Measurements from ENCODE around the gene SLMAP.

Gene SLMAP

GRCh38 chr3:57753016-57753415 is 3.1 kb upstream of the SLMAP start:
- no peak for DNase-seq (ENCODE audit: low read depth)

DNA sequence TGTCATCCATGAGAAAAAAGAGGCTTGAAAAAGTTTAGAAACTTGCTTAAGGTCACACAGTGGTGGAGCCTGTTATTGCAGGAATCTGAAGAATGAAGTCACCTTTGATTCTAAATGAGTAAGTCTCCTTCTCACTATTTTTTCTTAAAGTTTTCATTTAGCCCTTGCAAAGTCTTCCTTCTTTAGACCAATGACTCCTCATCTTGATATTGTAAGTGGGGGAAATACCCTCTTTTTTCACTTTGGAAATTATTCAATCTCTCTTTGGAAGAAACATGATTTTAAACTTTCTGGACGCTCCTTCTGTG is 787 bp upstream of the SLMAP start:
- DNase-seq (ENCODE audit: low read depth) = no peak

DNA sequence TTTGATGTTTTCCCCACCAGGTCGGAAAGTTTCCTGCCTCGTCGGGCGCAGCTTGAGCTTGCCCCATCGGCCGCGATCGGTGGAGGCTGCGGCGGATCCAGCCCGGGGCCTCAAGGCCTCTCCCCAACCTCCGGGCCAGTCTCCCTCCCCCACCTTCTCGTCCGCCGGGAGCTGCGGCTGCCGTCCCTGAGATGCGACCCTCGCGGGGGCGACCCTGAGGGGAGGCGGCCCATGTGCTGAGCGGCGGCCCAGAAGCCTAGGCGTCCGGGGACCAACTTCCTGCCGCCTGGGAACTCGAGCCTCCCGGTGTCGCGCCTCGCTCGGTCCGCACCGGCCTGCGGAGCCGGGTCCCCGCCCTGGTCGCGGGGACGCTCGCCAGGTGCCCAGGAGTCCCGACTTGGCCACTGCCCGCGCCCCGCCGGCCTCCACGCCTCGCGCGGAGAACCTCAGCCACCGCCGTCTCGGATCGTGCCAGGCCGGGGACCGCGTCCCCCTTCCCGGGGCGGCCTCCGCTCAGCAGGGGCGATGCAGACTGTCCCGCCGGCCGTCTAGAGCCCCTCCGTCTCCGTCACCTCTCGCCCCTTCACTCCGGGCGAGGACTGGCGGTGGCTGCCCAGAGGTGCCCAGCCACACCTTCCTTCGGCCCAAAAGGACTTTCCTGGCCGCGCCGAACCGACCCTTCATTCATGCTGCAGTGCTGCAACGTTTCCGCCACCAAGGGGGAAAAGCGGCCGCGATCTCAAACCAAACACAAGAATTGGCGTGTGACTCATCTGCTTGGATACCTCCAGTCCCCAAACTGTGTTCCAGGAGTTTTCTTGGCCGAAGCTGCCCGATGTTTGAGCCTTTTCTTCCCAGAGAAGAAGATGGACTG is 656 bp downstream of the SLMAP start:
- DNase-seq (ENCODE audit: low read depth) = no peak

GRCh38 chr3:57757642-57758297 is 1.7 kb downstream of the SLMAP start:
- no peak for DNase-seq (ENCODE audit: low read depth)

DNA sequence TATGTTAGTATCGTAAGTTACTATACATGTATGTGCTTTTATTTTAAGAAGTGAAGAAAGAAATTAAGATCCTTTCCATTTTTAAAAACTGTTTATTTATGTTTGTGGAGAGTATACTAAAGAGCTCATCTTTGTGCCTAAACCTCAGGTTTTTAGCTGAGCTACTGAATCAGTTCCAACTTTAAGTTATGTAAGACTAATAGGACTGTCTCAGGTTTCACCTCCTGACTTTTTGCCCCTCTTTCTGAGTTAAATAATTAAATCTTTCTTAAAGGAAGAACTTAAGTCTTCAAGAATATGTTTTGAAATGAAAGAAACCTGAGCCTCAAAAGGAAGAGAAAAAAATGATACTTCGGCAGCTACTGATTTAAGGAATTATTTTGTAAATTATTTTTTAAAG is 2.6 kb downstream of the SLMAP start:
- no peak for DNase-seq (ENCODE audit: low read depth)

GRCh38 chr3:57764794-57765193 is 8.7 kb downstream of the SLMAP start:
- no peak for DNase-seq (ENCODE audit: low read depth)

- DNase-seq (ENCODE audit: low read depth) = no peak
These were observed 12.5 kb downstream of the SLMAP start for GRCh38 chr3:57768595-57768994.

GRCh38 chr3:57770009-57770827 is 14.1 kb downstream of the SLMAP start:
- DNase-seq (ENCODE audit: low read depth) = no peak

GRCh38 chr3:57772251-57772650 is 16.1 kb downstream of the SLMAP start:
- no peak for DNase-seq (ENCODE audit: low read depth)

DNA sequence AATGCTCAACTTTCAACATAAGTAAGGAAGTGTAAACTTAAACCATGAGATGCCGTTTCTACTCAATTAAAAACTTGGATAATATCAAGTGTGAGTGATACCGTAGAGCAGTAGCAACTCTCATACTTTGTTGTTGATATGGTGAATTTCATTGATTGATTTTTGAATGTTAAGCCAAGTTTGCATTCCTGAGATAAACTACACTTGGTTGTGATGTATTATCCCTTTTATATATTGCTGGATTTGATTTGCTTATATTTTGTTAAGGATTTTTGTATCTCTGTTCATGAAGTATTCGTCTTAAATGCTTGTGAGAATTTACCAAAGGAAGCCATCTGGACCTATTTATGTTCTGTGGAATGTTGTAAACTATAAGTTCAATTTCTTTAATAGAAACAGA is 21.7 kb downstream of the SLMAP start:
- DNase-seq (ENCODE audit: low read depth) = no peak

GRCh38 chr3:57778494-57778893 is 22.4 kb downstream of the SLMAP start:
- no peak for DNase-seq (ENCODE audit: low read depth)

DNA sequence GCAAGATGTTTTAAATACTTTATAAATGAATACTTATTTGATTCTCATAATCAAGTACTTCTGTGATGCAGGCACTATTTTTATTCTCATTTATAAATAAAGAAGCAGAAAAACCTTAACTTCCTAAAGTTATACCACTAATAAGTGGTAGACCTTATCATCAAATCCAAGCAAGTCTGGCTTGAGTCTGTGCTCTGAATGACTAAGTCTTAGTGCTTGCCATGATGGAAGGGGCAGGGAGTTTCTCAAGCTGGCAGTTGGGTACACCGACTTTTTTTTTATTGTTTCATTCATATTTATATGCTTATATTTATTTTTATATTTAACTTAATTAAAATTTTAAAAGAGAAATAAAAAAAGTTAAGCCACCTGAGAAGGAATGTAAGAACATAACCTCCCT is 23.6 kb downstream of the SLMAP start:
- no peak for DNase-seq (ENCODE audit: low read depth)

DNA sequence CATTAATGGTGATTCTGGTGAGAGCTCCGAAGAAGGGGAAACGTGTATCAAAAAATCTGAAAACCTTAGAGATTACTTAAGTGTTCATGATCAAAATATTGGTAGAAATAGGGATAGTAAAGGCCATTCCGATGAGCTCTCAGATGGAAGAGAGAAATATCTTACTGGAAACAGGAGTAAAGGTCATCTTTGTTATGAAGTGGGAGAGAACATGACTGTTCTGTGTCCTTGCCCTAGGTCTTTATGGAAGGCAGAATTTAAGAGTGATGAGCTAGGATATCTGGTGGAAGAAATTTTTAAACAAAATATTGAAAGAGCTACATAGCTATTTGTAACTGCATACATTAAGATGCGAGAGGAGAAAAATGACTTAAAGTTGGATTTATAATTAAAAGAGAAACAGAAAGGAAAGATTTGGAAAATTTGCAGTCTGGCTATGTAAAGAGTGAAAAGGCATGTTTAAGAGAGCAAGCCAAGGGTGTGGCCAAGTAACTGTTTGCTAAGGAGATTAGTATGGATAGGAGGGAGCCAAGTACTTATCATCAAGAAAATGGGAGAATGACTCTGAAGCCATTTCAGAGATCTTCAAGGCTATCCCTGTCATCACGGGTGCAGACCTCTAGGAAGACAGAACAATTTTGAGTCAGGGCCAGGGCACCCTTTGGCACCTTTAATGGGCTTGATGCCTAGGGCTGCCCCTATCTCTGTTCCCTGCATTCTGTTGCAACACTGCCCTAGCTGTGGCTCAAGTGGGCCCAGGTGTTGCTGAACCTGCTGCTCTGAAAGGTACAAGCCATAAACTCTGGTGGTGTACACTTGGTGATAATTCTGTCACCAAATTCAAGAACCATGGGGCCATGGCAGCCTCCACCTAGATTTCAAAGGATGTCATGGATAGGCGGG is 27.3 kb downstream of the SLMAP start:
- DNase-seq (ENCODE audit: low read depth) = no peak

DNA sequence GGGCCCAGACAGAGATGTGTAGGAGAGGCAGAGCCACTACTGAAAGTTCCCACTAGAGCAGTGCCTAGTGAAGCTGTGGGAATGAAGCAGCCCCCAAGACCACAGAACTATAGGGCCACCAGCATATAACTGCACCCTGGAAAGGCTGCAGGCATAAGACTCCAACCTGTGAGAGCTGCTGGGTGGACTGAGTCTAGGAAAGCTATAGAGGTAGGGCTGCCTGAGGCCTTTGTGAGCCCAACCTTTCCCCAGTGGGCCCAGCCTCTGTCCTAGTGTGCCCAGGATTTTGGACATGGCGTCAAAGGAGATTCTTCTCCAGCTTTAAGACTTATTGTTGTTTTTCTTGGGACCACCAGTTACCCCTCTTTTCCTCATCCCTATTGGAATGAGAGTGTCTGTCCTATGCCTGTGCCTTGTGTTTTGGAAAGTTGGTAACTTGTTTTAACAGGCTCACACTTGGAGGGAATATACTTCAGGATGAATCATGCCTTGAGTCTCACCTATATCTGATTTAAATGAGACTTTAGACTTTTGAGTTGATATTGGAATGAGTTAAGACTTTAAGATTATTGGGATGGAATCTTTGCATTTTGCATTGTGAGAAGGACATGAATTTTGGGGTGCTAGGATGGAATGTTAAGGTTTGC is 28.1 kb downstream of the SLMAP start:
- DNase-seq (ENCODE audit: low read depth) = no peak

GRCh38 chr3:57785446-57785845 is 29.3 kb downstream of the SLMAP start:
- DNase-seq (ENCODE audit: low read depth) = no peak

DNA sequence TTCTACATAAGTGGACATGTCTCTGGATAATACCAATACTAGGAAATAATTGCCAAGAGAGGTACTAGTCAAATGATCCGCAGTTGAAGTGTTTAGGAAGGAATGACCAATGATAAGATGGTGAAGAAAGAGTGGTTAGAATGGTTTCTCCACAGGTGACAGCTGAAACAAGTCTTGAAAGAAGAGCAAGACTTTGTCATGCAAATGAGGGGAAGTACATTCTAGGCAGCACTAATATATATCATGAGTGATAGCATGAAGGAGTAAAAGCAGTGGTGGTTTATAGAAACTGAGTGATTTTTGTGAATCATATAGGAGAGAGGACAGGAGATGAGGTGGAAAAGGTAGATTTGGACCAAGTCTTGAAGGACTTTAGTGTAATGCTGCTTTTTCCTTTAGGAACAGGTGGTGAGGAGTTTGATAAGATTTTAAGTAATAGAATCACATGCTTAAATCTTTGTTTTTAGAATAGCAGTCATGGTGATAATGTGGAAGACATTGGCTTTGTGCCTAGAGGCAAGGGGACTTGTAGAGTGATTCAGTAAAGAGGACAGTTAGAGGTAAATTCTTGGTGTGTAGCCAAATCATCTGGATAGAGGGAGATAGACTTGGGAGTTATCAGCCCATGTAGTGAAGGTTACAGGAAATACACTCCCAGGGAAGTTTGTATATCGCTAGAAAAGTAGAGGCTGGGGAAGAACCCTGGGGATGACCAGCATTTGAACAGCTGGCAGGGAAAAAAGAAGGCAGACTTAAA is 31.9 kb downstream of the SLMAP start:
- no peak for DNase-seq (ENCODE audit: low read depth)

- no peak for DNase-seq (ENCODE audit: low read depth)
These were observed 32.5 kb downstream of the SLMAP start for GRCh38 chr3:57788624-57789018.

- DNase-seq (ENCODE audit: low read depth) = no peak
These were observed 35.1 kb downstream of the SLMAP start for GRCh38 chr3:57791245-57791644.

- DNase-seq (ENCODE audit: low read depth) = no peak
These were observed 36.1 kb downstream of the SLMAP start for GRCh38 chr3:57792198-57792597.

GRCh38 chr3:57793737-57794187 is 37.7 kb downstream of the SLMAP start:
- no peak for DNase-seq (ENCODE audit: low read depth)

Data from T follicular helper cell (primary cell).